ENCODE results near the gene SLC9A6.
A peak's percentile ranks its signal among the peaks of the same experiment; 100 is the strongest.
"Not testable (repeated sequence)": the region's sequence is repeated elsewhere in the genome, so short reads cannot be mapped to it uniquely, and the experiment has no call there.

Gene SLC9A6

DNA sequence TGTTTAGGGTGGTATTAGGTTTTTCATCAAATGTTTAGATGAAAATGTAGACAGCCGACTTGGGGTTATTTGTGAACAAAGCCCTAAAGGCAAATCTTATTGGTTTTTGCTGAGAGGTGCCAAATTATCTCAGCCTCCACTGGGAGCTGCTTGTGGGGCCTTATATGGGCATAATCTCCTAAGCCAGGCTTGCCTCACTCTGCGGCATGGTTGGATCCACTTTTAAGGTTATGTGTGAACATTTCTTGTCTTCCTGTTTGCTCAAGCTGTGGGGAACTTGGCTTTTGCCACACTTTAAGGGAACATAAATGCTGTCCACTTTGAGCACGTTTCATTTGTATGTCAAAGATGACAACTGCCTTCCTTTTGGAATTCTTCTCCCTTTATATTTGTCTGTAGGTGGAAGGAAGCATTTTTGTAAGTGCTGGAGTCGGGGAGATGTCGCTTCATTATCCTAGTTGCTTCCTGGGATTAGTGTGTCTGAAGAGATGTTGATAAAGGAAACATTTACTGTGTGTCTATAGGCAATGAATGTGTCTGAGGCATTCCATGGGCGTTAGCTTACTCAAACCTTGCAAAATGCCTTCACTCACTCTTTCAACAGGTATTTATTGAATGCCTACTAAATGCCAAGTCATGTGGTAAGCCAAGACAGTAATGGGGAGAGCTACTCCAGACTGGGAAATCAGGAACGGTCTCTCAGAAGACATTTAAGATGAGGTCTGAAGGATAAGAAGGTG is 78.3 kb downstream of the SLC9A6 start:
- no peak for DNase-seq (ENCODE audit: low spot score)

DNA sequence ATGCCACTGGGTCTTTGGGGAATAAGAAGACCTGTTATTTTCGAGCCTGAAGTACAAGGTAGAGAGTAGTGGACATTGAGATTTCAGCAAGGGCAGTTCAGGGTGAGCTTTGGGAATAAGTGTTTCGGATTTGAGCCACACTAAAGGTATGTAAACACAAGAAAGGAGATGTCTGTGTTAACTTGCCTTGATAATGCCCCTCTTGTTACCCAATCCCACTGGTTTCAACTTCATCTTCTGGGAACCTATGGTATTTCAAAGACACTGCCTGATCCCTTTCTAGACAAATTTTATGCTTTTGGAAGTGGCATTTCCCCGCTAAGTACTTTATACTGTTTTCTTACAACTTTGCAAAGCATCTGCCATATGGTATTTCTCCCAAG is 79.4 kb downstream of the SLC9A6 start:
- no peak for DNase-seq (ENCODE audit: low spot score)

GRCh38 chrX:136065044-136065671 is 79.9 kb downstream of the SLC9A6 start:
- DNase-seq (ENCODE audit: low spot score): peak; percentile 19

GRCh38 chrX:136067097-136067496 is 81.9 kb downstream of the SLC9A6 start:
- DNase-seq (ENCODE audit: low spot score): no peak

GRCh38 chrX:136067966-136068365 is 82.7 kb downstream of the SLC9A6 start:
- DNase-seq (ENCODE audit: low spot score): no peak

DNA sequence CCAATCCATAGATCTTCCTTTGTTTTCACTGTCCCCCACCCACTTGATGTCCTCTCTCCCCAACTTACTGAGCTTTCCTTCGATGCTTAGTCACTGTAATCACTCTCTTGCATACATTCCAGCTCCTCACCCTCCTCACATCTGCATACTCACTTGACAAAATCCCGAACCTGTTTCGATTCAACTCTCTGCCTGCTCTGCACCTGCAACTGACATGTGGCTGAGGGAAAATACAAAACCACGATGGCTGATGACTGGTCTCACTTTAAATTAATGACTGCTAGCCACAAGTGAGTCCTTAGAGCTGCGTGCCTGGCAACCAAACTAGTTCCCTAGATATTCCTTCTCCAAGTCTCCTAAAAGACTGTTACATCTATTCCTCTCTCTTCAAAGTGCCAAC is 91.7 kb downstream of the SLC9A6 start:
- no peak for DNase-seq (ENCODE audit: low spot score)

DNA sequence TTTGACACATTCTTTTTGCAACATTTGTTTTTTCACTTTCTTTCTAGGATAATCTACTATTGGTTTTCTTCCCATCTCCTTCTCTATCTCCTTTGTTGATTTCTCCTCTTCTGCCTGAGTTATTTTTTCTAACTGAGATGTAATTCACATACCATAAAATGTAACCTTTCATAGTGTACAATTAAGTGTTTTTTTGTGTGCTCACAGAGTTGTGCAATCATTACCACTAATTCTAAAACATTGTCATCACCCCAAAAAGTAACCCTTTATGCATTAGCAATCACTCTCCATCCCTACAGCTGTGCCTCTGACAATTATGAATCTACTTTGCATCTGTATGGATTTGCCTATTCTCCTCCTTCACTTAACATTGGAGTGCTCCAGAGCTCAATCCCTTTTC is 95.5 kb downstream of the SLC9A6 start:
- DNase-seq (ENCODE audit: low spot score): no peak

DNA sequence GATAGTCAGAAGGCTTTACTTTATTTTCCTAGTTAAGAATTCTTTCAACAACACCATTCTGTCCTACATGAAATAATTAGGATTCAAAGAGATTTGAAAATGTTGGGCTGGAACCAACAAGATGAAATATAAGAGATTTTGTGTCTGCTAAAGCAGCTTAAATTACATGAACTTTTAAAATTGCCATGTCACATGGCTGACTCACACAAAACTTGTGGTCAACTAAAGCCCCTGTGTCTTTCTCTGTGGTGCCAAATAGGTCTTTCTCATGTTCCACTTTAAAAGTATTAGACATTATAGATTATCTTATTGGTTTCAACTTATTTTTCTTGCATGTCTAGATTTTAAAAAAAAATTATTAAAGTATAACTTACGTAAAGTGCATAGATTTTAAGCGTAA is 101.3 kb downstream of the SLC9A6 start:
- no peak for DNase-seq (ENCODE audit: low spot score)

DNA sequence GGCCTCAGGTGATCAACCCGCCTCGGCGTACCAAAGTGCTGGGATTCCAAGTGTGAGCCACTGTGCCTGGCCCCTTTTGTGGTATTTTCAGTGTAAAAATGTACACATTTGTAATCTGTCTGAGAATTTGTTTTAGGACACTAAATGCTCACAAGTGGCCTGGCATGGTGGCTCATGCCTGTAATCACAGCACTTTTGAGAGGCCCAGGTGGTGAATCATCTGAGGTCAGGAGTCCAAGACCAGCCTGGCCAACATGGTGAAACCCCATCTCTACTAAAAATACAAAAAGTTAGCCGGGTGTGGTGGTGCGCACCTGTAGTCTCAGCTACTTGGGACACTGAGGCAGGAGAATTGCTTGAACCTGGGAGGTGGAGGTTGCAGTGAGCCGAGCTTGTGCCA is 106.7 kb downstream of the SLC9A6 start:
- DNase-seq (ENCODE audit: low spot score): not testable (repeated sequence)

- no peak for DNase-seq (ENCODE audit: low spot score)
Measured at GRCh38 chrX:136094962-136095361, 109.7 kb downstream of the SLC9A6 start.
